GM18505 (cell line): ENCODE data around the gene THRA.

Experiments
- ATAC-seq: cut with Tn5 transposase; IDR thresholded peaks from one replicate; pipeline ENCODE4 v1.9.1; 2021; ENCODE audit not compliant: unreplicated experiment
- POLR2A ChIP-seq: IDR thresholded peaks from 4 replicates; pipeline ENCODE4 v1.6.1; 2011; ENCODE audit warnings: borderline replicate concordance; ENCODE audit not compliant: insufficient read depth, insufficient read length; ENCODE audit errors: extremely low read depth

Gene THRA

DNA sequence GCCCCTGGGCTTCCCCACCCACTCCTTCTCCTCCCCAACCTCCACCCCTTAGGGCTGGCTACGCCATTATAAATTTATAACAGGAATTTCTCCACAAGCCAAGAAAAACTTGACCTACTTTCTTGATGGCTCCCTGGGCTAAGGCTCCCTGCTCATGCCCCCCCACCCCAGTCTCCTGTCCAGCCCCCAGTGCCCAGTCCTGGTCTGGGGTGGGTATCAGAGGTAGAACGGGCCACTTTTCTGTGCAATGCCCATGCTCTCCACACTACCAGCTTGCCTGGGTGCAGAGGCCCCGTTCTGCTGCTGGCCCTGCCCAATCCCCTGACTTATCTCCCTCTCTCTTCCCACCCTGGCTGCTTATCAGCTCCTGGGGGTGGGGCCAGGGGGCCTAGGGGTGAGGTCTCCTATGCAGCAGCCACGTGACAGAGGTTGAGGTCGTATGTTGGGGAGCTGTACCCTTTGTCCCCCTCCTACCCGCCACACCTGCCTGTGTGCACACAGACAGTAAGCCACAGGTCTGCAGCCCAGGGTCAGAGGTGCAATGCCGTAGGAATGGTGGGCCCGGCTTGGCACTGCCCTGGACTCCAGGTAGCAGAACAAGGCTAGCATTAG, 10.1 kb downstream of the THRA start:
- ATAC-seq = no peak
- no peak for TF ChIP-seq POLR2A

DNA sequence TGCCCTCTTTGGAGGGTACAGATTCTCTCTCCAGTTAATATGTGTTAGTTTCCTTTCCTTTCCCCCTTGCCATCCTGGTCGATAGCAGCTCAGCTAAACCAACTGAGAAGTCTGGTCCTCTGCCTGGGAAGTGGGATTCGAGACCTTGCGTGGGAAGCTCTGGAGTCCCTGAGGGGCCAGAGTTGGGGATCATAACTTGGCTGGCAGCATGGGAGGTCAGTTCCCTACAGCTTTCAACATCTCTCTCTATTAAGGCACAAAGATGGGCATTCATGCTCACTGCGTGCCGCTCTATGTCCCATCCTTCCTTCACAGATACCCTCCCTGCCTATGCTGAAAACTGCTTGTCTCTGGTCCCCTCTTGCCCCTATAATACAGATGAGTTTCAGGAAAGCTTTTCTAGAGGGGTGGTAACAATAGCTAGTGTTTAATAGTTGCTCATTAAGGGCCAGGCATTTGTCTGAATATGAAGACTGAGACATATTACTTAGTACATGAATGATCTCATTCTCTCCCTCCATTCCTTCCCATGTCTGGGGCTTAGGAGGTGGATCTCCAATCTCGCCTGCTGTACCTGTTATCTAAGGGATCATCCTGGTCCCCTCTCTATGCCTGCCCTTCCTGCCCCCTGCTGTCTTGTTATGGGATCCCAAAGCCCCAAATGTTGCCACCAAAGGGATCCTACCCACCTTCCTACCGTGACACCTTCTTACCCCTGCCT, 10.8 kb downstream of the THRA start:
- TF ChIP-seq POLR2A = no peak
- no peak for ATAC-seq

DNA sequence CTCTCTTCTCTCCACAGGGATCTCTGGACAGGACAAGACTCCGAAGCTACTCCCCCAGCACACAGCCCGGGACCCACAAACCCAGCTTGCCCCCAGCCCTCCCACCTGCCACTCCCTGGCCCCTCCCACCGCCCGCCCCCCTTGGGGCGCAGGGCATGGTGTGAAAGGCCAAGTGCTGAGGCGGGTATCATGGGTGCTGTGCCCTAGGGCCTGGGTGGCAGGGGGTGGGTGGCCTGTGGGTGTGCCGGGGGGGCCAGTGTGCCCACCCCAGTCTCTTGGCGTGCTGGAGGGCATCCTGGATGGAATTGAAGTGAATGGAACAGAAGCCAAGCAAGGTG, 11.4 kb downstream of the THRA start:
- no peak for ATAC-seq
- TF ChIP-seq POLR2A = no peak

DNA sequence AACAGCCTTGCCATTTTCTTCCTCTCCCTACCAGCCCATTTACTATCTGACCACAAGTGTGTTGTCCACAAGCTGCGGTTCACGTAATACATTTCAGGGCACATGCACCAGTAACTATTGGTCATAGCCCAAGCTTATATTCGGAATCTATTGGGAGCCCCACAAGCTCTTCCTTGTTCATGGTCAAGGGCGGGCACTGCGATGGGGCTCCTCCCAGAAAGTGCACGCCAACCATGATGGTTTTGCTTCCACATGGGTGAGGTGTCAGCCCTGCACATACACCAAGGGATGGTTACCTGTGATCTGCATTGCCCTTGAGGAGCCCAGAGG, 12.1 kb downstream of the THRA start:
- no peak for ATAC-seq
- no peak for TF ChIP-seq POLR2A

DNA sequence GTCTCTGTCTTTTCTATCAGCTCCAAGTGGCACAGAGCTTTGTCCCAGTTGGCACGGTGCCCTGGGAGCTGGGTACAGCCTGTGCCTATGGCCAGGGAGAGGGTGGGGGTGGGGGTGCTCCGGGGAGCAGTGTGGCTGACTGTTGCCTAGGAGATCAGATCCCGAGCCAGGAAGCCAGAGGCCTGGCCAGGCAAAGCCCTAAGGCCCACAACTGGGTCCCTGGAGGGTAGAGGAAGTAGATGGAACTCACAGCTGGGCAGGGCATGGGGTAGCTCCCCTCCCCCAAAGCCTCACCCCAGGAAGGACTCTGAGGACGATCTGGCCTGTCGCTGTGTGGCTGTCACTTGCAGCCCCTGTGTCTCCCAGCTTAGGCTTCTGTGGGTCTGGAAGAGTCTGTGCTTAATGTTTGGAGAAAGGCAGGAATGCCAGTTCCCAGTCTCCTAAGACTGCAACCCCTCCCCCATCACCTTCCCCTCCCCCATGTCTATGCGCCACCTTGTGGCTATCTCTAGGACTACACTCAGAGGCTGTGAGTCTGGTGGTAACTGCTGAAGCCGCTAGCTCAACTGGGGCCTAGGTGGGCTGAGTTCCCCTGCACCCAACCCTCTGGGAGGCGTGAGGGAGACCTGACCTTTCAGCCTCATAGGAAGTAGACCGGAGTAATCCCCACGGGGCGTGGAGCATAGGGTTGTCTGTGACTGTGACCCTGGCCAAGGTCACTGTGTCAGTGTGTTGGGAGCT, 12.6 kb downstream of the THRA start:
- no peak for ATAC-seq
- no peak for TF ChIP-seq POLR2A

DNA sequence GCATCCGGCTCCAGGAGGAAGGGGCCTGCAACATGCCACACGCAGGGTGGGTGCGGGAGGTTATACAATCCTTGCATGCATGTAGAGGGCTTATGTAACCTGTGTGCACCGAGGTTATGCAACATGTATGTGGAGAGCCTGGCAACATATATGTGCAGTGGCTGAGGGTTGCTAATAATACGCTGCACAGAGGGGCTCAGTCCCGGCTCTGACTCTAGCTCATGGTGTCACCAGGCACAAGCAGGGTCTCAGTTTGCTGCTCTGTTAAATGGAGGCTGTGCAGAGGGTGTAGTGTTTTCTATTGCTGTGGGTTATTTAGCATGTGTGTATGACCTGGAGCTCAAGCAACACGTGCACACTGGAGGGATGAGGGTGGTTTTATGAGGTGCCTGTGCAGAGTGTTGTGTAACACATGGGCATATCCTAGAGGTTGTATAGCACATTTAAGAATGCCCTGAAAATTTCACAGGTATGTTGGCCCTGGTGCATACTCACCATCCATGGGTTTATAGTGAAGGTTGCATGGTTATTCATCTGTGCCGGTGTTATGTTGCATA, 13.3 kb downstream of the THRA start:
- no peak for TF ChIP-seq POLR2A
- no peak for ATAC-seq

DNA sequence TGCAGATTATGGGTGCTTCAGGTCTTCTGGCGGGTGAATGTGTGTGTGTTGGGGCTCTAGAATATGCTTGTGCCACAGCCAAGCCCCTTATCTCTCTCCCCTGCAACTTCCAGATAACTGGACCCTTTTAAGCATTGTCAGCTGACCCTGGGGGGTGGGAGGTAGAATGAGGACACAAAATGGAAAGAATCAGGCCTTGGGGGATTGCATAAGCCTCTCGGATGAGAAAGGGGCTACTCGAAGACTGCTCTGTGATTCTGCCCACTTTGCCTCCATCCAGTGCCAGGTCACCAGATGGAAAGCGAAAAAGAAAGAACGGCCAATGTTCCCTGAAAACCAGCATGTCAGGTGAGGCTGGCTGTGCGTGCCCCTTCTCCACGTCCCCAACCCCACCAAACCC, 13.8 kb downstream of the THRA start:
- no peak for ATAC-seq
- TF ChIP-seq POLR2A = no peak

DNA sequence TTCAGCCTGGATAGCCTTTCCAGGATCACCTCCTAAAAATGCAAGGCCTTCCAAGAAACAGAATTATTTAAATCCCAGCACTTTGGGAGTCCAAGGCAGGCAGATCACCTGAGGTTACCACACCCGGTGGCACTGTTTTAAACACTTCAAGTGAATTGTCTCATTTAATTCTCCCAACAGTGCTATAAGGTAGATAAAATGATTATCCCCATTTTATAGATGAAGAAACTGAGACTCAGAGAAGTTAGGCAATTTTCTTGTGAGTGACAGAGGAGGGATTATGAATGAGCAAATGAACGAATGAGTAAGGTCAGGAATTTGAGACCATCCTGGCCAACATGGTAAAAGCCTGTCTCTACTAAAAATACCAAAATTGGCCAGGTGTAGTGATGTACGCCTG, 16.8 kb downstream of the THRA start:
- no peak for TF ChIP-seq POLR2A
- no peak for ATAC-seq

DNA sequence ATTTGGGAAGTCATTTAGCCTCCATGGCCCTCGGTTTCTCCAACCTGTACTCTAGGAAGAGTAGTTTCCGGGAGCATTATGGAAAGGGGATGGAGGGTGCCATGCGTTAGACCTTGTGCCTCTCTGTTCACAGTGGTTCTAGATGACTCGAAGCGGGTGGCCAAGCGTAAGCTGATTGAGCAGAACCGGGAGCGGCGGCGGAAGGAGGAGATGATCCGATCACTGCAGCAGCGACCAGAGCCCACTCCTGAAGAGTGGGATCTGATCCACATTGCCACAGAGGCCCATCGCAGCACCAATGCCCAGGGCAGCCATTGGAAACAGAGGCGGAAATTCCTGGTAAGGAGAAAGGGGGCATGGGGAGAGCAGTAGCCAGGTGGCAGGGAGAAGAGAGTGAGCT, 21.7 kb downstream of the THRA start:
- no peak for ATAC-seq

DNA sequence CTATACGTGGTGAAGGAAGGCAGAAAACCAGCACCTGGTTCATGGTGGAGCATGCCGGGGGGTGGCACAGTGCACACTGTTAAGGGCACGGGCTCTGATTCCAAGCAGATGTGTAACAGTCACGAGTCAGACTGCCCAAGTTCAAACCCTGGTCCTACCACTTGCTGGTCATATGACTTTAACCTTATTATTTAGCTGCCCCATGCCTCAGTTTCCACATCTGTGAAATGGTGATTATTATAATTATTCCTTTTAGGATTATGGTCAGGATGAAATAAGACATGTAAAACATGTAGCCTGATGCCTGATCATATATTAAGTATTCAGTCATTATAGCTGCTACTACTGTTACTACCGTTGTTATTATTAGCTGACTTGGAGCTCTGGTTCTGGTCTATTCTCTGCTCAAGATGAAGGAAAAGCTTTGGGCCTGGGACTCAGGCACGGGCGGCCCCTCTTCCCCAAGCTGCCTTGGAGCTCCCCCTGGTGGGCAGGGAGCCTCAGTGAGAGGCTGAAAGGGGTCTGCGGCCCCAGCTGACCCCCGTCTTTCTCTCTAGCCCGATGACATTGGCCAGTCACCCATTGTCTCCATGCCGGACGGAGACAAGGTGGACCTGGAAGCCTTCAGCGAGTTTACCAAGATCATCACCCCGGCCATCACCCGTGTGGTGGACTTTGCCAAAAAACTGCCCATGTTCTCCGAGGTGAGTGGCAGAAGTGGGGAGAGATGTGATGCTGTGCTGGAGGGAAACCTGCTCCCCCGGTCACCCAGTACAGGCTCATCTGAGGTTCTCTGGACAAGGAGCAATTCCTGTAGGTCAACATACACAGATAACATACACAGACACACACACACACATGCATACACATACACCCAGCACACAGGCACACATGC, 23.6 kb downstream of the THRA start:
- no peak for TF ChIP-seq POLR2A
- ATAC-seq = no peak

More for the DNA sequence above, 21.7 kb downstream of the THRA start:
- TF ChIP-seq POLR2A = no peak

DNA sequence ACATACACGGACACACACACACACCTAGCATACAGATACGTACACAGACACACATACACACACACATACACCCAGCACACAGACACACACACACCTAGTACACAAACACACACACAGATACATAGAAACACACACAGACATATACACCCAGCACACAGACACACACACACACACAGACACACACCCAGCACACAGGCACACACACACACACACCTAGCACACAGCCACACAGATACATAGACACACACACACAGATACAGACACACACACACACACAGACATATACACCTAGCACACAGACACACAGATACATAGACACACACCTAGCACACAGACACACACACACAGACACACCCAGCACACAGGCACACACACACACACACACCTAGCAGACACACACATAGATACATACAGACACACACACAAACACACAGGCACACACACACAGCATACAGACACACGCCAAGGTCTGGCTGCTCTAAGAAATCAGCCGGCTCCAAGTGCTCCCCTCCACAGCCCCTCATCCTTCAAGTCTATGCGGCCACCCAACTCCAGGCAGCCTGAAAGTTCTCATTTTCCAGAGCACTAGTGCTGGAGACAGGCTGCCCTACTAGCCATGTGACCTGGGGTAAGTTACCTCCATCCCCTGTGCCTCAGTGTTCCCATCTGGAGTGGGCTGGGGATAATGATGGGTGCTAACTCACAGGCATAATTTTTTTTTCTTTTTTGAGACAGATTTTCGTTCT, 24.5 kb downstream of the THRA start:
- TF ChIP-seq POLR2A = no peak
- no peak for ATAC-seq

DNA sequence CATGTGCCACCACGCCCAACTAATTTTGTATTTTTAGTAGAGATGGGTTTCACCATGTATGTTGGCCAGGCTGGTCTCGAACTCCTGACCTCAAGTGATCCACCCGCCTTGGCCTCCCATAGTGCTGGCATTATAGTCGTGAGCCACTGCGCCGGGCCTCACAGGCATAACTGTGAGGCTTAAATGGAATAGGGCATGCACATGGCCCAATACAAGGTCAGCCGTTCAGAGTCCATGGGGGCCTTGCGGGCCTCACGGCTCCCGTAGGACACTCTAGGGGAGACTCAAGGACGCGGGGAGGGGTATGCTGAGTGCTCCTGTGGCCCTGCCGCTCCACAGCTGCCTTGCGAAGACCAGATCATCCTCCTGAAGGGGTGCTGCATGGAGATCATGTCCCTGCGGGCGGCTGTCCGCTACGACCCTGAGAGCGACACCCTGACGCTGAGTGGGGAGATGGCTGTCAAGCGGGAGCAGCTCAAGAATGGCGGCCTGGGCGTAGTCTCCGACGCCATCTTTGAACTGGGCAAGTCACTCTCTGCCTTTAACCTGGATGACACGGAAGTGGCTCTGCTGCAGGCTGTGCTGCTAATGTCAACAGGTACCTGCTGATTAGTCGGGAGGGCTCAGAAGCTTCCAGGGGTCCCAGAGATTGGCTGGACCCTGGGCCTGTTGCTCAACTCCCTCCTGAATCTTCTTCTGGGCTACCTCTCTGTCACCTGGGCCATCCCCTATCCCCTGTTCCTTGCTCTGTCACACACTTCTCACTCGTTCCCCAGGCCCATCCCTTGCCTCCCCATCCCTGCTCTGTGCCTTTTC, 25.3 kb downstream of the THRA start:
- ATAC-seq = no peak
- no peak for TF ChIP-seq POLR2A
